GM10266 (cell line): ENCODE results near the gene CYP27A1.

Experiments
- DNase-seq: peaks from one replicate; pipeline ENCODE4 v3.0.0; 2012; ENCODE audit errors: extremely low spot score
- TF ChIP-seq, protein P1 (sequence below): IDR thresholded peaks from 2 replicates; pipeline ENCODE4 v1.5.1; 2012; ENCODE audit warnings: mild to moderate bottlenecking, low read depth; ENCODE audit not compliant: control insufficient read depth, insufficient read depth; ENCODE audit errors: missing control alignments

CYP27A1 gene

DNA sequence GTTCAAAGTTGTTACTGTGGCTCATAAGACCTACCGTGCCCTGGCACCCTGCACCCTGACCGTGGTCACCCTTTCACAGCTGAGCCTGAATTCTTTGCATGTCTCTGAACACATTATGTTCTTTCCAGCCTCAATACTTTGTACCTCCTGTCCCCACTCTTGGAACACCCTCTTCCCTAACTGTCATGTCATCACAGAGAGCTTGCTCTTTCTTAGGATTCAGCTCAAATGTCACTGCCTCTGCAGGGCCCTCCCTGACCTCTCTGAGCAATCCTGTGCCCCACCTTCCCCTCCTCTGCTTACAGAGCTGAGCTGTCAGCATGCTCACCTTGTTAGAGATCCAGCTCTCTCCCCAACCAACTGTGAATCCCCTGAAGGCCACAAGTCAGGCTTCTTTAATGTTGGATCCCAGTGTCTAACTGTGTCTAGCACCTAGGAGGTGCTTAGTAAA is 34.6 kb downstream of the CYP27A1 start:
- TF ChIP-seq, protein P1, sequence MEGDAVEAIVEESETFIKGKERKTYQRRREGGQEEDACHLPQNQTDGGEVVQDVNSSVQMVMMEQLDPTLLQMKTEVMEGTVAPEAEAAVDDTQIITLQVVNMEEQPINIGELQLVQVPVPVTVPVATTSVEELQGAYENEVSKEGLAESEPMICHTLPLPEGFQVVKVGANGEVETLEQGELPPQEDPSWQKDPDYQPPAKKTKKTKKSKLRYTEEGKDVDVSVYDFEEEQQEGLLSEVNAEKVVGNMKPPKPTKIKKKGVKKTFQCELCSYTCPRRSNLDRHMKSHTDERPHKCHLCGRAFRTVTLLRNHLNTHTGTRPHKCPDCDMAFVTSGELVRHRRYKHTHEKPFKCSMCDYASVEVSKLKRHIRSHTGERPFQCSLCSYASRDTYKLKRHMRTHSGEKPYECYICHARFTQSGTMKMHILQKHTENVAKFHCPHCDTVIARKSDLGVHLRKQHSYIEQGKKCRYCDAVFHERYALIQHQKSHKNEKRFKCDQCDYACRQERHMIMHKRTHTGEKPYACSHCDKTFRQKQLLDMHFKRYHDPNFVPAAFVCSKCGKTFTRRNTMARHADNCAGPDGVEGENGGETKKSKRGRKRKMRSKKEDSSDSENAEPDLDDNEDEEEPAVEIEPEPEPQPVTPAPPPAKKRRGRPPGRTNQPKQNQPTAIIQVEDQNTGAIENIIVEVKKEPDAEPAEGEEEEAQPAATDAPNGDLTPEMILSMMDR: no peak
- no peak for DNase-seq

DNA sequence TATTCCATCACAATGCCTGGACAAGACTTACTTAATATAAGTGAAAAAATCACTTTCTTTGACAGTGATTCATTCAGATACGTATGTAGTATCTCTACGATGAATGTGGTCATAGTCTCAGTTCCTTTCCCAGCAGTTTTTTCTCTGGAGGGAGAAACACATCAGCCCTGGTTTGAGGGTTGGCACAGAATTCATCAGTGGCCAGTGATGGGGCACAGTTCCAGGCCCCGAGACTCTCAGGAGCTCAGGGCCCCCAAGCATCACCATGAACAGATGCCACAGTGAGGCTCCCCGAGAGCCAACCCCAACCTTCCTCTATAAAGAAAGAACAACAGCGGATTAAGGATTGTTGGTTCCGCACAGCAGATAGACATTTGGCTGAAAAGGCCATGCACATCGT is 37.1 kb downstream of the CYP27A1 start:
- DNase-seq: no peak
- TF ChIP-seq, protein P1: no peak

DNA sequence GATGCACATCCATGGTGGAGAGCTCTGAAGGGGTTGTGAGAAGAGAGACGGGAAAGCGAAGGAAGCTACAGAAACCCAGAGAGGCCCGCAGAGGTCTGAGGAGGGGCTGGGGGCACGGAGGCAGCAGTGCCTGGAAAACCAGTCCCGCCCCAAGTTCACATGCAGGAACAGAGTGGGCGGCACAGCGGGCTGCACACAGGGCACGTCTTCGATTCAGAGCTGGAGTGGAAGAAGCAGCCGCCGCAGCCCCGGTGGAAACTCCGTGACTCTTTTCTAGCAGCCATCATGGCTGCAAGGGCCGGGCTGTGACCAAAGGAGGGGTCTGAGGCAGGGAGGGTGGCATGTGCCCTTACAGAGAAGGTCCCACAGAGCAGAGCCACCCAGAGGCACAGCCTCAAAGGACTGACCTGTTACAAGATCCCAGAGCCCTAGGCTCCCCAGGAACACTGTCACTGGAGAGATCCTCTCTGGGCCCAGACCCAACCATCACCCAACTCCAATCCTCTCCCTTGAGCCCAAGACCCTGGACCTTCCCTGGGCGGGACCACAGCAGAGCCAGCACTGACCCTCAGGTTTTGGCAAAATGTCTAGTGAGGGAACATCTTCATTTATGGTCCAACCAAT is 38.9 kb downstream of the CYP27A1 start:
- TF ChIP-seq, protein P1: no peak
- no peak for DNase-seq

DNA sequence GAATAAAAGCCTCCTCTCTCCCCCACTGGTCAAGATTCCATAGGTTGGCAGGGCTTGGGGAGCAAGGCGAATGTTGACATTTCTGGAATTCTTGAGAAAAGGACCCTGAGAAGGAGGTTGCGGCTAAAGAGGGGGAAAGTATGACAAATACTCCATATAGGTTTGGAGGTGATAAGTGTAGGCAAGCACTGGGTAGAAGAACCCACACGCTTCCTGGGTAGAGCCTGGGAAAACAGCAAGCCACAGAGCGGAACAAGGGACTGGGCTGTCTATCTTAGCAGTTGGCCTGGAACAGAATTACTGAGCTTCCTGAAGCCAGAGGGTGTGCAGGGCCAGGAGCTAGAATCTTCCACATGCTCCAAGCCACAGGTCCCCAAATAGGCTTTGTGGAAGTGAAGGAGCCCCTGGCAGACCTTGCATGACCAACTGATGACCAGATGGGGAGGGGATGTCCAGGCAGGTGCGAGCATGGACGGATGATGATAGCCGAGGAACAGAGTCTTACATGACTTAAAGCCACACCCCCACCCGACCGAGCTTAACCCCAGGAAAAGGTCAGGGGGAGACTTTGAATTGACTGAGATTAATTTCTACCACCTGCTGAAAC is 39.8 kb downstream of the CYP27A1 start:
- TF ChIP-seq, protein P1: no peak
- no peak for DNase-seq

DNA sequence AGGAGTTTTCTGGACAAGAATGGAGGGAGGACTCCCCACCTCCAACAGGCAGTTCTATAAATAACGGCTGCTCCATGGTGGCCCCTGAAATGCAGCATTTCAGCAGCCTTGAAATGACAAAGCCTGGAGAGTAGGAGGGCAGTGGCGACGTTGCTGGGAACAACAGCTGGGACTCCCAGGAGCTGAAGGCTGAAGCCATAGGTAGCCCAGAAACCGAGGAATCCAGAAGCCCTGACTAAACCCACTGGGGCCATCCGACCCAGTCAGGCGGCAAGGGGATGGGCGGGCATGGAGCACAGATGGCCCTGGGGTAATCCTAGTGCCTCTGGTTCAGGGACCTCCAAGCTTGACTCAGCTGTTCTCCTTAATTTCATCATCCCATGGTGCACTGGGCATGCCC is 40.7 kb downstream of the CYP27A1 start:
- no peak for DNase-seq
- TF ChIP-seq, protein P1: no peak

DNA sequence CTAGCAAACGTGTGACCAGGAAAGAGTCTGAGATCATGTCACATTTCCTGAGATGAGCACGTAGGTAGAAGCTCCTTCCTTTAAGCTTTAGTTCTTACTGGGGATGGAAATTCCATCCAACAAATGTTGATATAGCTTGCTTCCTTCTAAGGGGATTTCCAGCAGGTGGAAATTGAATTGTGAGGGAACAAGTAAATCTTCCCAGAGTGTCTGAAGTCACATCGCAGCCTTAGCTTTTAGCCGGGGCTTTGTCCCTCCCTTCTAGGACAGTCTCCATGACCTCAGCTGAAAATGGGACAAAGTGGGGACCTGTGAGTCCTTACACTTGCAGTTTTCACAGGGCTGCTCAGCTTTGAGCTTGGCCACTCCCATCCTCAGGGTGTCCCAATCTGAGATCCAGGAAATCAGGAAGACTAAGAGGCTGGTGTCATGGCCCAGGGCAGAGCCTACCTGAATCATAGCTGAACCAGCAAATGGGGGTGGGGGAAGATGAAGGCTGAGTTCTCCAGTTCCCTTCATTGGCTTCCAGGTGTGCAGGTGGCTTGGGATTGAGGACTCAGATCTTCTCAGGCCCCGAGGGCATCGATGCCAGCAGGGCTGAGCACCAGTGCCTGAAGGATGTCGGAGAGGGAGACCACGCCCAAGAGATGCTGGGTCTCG is 41.4 kb downstream of the CYP27A1 start:
- DNase-seq: no peak
- TF ChIP-seq, protein P1: no peak

DNA sequence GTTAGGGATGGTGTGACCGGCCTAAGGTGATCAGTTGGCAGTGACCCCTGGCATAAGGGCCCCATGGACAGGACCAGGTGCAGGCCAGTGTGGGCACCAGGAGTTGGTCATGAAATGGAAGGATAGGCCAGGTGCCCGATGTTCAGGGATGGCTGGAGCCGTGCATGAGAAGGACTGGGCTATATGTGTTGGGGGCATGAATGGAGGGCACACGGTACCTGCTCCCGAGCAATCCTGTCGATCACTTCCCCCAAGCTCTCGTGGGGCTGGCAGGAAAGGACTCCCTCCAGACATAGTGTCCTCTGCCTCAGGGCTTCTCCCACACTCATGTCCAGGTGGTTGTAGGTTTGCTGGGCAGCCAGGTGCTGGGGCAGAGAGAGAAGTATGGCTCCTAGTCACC is 42.1 kb downstream of the CYP27A1 start:
- no peak for DNase-seq
- TF ChIP-seq, protein P1: no peak
